ENCODE measurements around the gene SLC25A4. TPM values are rescaled to one million over a fixed set of nuclear protein-coding genes. Genes with fewer than 3 reads are reported as not detected.

The SLC25A4 gene
- total RNA-seq, 1 donor from 2014 or later = 25.4 TPM

- no peak for DNase-seq (ENCODE audit: low spot score in 2 of 2, unreplicated experiment in 2 of 2)
- H3K27me3 Mint-ChIP-seq (ENCODE audit: low read depth) = peaks cover 4% of the 10 kb centered on the region
- no peak overlapping the region for H3K4me3 Mint-ChIP-seq
- H3K9me3 Mint-ChIP-seq = no peaks in the 10 kb centered on the region
- H3K36me3 Mint-ChIP-seq = no peaks in the 10 kb centered on the region
- no peak overlapping the region for H3K27ac Mint-ChIP-seq
- no peak for TF ChIP-seq CTCF (IDR thresholded peaks at IDR 0.05; ENCODE audit: unreplicated experiment)
- peaks cover 3% of the 10 kb centered on the region for H3K4me1 Mint-ChIP-seq
These were observed 5.7 kb upstream of the SLC25A4 start for GRCh38 chr4:185137233-185137925.

- Mint-ChIP-seq H3K4me1 (peaks cover 6% of the 10 kb centered on the region), H3K9me3 (no peaks in the 10 kb centered on the region), H3K4me3 (no peak overlapping the region), H3K27me3 (ENCODE audit: low read depth) (peaks cover 4% of the 10 kb centered on the region), H3K36me3 (no peaks in the 10 kb centered on the region), H3K27ac (no peak overlapping the region)
- TF ChIP-seq CTCF (IDR thresholded peaks at IDR 0.05; ENCODE audit: unreplicated experiment) = no peak
- no peak for DNase-seq (ENCODE audit: low spot score in 2 of 2, unreplicated experiment in 2 of 2)
These were observed 4.9 kb upstream of the SLC25A4 start for GRCh38 chr4:185138161-185138560.

GRCh38 chr4:185139736-185140135 is 3.3 kb upstream of the SLC25A4 start:
- DNase-seq (ENCODE audit: low spot score in 2 of 2, unreplicated experiment in 2 of 2) = no peak
- H3K4me3 Mint-ChIP-seq = no peak overlapping the region
- no peaks in the 10 kb centered on the region for H3K9me3 Mint-ChIP-seq
- H3K27ac Mint-ChIP-seq = no peak overlapping the region
- peaks cover 4% of the 10 kb centered on the region for H3K27me3 Mint-ChIP-seq (ENCODE audit: low read depth)
- TF ChIP-seq CTCF (IDR thresholded peaks at IDR 0.05; ENCODE audit: unreplicated experiment) = no peak
- H3K36me3 Mint-ChIP-seq = no peaks in the 10 kb centered on the region
- H3K4me1 Mint-ChIP-seq = peaks cover 15% of the 10 kb centered on the region

- Mint-ChIP-seq H3K4me3 (no peak overlapping the region), H3K27ac (no peak overlapping the region), H3K9me3 (no peaks in the 10 kb centered on the region), H3K27me3 (ENCODE audit: low read depth) (peaks cover 4% of the 10 kb centered on the region), H3K4me1 (peaks cover 21% of the 10 kb centered on the region), H3K36me3 (peaks cover 9% of the 10 kb centered on the region)
- no peak for TF ChIP-seq CTCF (IDR thresholded peaks at IDR 0.05; ENCODE audit: unreplicated experiment)
- DNase-seq (ENCODE audit: low spot score in 2 of 2, unreplicated experiment in 2 of 2) = no peak
These were observed 1.3 kb upstream of the SLC25A4 start for GRCh38 chr4:185141777-185142176.

GRCh38 chr4:185142564-185142911 is 528 bp upstream of the SLC25A4 start:
- Mint-ChIP-seq H3K27ac (peak overlapping the region; percentile 72), H3K9me3 (no peaks in the 10 kb centered on the region), H3K4me1 (peaks cover 21% of the 10 kb centered on the region), H3K4me3 (peak overlapping the region; percentile 79), H3K36me3 (peaks cover 9% of the 10 kb centered on the region), H3K27me3 (ENCODE audit: low read depth) (peaks cover 4% of the 10 kb centered on the region)
- DNase-seq (ENCODE audit: low spot score in 2 of 2, unreplicated experiment in 2 of 2) = no peak
- TF ChIP-seq CTCF (IDR thresholded peaks at IDR 0.05; ENCODE audit: unreplicated experiment) = no peak

- H3K27ac Mint-ChIP-seq = peak overlapping the region; percentile 48
- peaks cover 9% of the 10 kb centered on the region for H3K36me3 Mint-ChIP-seq
- H3K4me3 Mint-ChIP-seq = peak overlapping the region; percentile 79
- peaks cover 4% of the 10 kb centered on the region for H3K27me3 Mint-ChIP-seq (ENCODE audit: low read depth)
- H3K4me1 Mint-ChIP-seq = peaks cover 21% of the 10 kb centered on the region
- peak in 1 of 2 experiments; percentile 57 for DNase-seq (ENCODE audit: low spot score in 2 of 2, unreplicated experiment in 2 of 2)
- no peak for TF ChIP-seq CTCF (IDR thresholded peaks at IDR 0.05; ENCODE audit: unreplicated experiment)
- no peaks in the 10 kb centered on the region for H3K9me3 Mint-ChIP-seq
These were observed 519 bp downstream of the SLC25A4 start for GRCh38 chr4:185143601-185143969.
